Caki2 (cell line): Measurements from ENCODE around the gene KIF25. TPM values are rescaled to one million over a fixed set of nuclear protein-coding genes. Genes with fewer than 3 reads are reported as not detected.

ENCODE experiments used
- DNase-seq: peaks from one replicate; pipeline ENCODE4 v3.0.0-alpha.2; 2015; ENCODE audit warnings: low read depth
- in situ Hi-C: cut with HindIII; loops from 2 replicates; pipeline ENCODE4 v1.10.0; 2016; ENCODE audit warnings: low sequenced_read_pairs, low pct_unique_long_range_greater_than_20kb, mixed read lengths
- total RNA-seq: library from RNA; depleted of rRNA; stranded (reverse); fragments of >200 nt; shearing (Covaris generic); gene quantifications from 2 replicates; pipeline ENCODE4 v1.2.3, GENCODE V29; 2014; ENCODE audit warnings: low replicate concordance

Gene KIF25
- total RNA-seq, 1 experiment from 2014 or later = not detected

- in situ Hi-C loops = no loop called here
- no peak for DNase-seq
Measured at GRCh38 chr6:168053086-168053956, 55.9 kb downstream of the KIF25 start.

- in situ Hi-C loops = no loop called here
- no peak for DNase-seq
Measured at GRCh38 chr6:168053957-168054471, 56.5 kb downstream of the KIF25 start.

GRCh38 chr6:168054765-168055560, 57.5 kb downstream of the KIF25 start:
- no peak for DNase-seq
- in situ Hi-C loops = no loop called here

GRCh38 chr6:168055696-168056489, 58.4 kb downstream of the KIF25 start:
- no peak for DNase-seq
- in situ Hi-C loops = no loop called here

GRCh38 chr6:168056892-168057527, 59.5 kb downstream of the KIF25 start:
- no peak for DNase-seq
- in situ Hi-C loops = no loop called here

- DNase-seq = no peak
- in situ Hi-C loops = no loop called here
Measured at GRCh38 chr6:168057836-168058235, 60.4 kb downstream of the KIF25 start.

GRCh38 chr6:168058691-168059551, 61.5 kb downstream of the KIF25 start:
- no peak for DNase-seq
- in situ Hi-C loops = no loop called here

- in situ Hi-C loops = no loop called here
- DNase-seq = no peak
Measured at GRCh38 chr6:168060521-168060931, 63.1 kb downstream of the KIF25 start.

GRCh38 chr6:168061269-168062210, 64.1 kb downstream of the KIF25 start:
- in situ Hi-C loops = no loop called here
- no peak for DNase-seq

GRCh38 chr6:168062346-168063289, 65.1 kb downstream of the KIF25 start:
- in situ Hi-C loops = no loop called here
- no peak for DNase-seq

GRCh38 chr6:168063431-168063830, 66.0 kb downstream of the KIF25 start:
- in situ Hi-C loops = no loop called here
- no peak for DNase-seq

- DNase-seq = no peak
- in situ Hi-C loops = no loop called here
Measured at GRCh38 chr6:168064226-168064807, 66.8 kb downstream of the KIF25 start.

GRCh38 chr6:168067081-168067759, 69.7 kb downstream of the KIF25 start:
- in situ Hi-C loops = no loop called here

GRCh38 chr6:168070804-168071203, 73.3 kb downstream of the KIF25 start:
- in situ Hi-C loops = no loop called here
- no peak for DNase-seq

More at GRCh38 chr6:168067081-168067759, 69.7 kb downstream of the KIF25 start:
- DNase-seq = no peak
